GM18858 (cell line): Measurements from ENCODE around the gene KY.

Experiments used
- ATAC-seq: cut with Tn5 transposase; IDR thresholded peaks from one replicate; pipeline ENCODE4 v1.9.1; 2021; ENCODE audit not compliant: unreplicated experiment

KY gene

DNA sequence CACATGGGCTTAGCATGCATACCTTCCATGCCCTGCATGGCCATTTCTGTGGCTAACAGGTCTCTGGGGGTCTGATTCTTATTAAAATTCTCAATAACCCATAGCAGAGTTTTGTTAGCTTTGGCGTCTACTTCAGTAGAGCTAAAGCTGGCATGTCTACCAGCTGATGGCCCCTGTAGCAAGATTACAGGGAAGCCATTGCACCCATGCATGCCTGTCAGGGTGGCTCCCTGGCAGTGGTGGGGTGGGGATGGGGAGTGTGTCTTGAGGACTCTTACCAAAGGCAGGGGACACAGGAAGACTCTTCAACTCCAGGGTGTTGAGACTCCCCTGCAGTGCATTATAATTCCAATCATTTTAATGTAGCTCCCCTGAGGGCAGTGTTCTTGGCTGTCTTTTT is 4.7 kb downstream of the KY start:
- no peak for ATAC-seq

DNA sequence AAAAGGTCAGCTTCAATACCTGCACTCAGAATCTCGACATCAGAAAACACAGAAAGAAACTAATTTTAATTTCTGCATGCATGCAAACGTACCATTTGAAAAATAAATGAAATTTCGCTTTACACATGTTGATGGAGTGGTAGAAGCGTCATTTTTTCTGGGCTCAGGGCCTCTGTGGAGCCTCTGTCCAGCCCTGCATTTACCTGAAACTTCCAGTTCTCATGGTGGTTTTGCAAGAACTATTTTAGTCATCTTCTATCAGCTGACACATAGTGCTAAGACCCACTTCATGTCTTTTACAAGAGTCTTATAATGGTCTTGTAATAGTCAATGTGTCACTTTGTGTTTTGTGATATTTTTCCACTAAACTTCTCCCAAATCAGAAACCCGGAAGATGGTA is 5.3 kb downstream of the KY start:
- ATAC-seq, result no peak

- ATAC-seq, result no peak
Measured at GRCh38 chr3:134644731-134645514, 5.9 kb downstream of the KY start.

GRCh38 chr3:134643150-134643675 is 7.6 kb downstream of the KY start:
- ATAC-seq, result no peak

GRCh38 chr3:134642445-134643149 is 8.2 kb downstream of the KY start:
- ATAC-seq, result no peak

- ATAC-seq, result no peak
Measured at GRCh38 chr3:134641671-134642300, 9.0 kb downstream of the KY start.

GRCh38 chr3:134640872-134641470 is 9.9 kb downstream of the KY start:
- ATAC-seq, result no peak

- no peak for ATAC-seq
Measured at GRCh38 chr3:134640378-134640777, 10.4 kb downstream of the KY start.

GRCh38 chr3:134638385-134639030 is 12.3 kb downstream of the KY start:
- no peak for ATAC-seq

DNA sequence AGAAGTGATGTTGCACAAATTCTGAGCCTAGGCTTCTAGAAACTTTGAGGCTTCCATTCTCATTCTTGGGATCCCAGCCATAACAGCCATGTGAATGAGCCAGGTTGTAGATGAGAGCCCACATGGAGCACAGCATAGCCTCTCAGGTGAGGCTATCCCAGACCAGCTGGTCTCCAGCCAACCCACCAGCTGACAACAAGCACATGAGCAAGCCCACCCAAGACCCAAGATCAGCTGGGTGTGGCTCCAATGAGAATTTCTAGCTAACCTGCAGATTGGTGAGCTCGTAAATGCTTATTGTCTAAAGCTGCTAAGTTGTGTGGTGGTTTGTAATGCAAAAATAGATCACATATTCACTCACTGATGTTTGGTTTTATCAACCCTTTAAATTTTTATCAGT is 14.4 kb downstream of the KY start:
- ATAC-seq, result no peak

DNA sequence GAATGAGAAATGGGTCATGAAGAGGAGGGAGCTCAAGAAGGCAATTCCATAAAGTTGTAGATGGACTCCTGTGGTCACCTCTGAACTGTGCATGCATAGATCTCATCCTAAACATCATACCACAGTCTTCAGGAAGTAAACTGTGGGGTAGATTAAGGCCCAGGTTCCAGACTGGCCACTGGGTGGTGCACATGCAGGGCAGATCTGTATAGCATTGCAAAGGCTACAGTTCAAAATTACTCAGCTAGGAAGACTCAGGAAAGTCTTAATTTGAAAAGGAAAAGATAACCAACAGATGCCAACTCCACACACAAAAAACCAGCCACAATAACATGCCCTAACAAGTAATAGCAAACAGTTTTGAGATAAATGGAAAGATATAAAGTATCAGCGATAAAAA is 20.3 kb downstream of the KY start:
- no peak for ATAC-seq

- no peak for ATAC-seq
Measured at GRCh38 chr3:134628884-134629283, 21.9 kb downstream of the KY start.

GRCh38 chr3:134627831-134628230 is 23.0 kb downstream of the KY start:
- no peak for ATAC-seq

- ATAC-seq, result no peak
Measured at GRCh38 chr3:134625885-134626741, 24.7 kb downstream of the KY start.

GRCh38 chr3:134625462-134625861 is 25.4 kb downstream of the KY start:
- no peak for ATAC-seq

- no peak for ATAC-seq
Measured at GRCh38 chr3:134624537-134625287, 26.1 kb downstream of the KY start.

DNA sequence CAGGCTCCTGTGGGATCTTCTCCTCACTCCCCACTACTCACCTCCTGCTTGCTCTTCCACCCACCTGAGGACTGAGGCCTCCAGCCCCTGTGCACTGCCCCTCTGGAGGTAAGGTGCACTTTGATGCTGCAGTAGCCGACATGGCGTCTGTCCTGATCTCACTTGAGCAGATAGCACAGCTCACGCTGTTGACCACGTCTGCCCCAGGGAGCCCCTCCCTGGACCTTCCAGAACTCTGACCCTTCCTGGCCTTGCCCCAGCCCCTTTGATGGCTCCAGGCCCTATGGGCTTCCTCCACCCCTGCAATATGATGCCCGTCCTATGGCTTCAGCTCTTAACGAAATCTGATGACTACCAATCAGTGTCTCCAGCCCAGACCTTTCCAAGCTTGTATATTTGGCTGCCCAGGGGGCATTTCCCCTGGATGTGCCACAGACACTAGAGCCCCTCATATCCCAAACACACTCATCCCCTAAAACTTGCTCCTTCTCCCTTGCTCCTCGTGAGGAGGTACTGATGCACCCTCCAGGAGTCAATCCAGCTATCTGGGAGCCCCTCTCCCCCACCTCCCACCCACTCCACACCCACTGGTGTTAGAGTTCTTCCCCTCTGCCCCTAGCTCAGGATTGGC is 27.1 kb downstream of the KY start:
- no peak for ATAC-seq

GRCh38 chr3:134622806-134623365 is 27.9 kb downstream of the KY start:
- ATAC-seq, result no peak

DNA sequence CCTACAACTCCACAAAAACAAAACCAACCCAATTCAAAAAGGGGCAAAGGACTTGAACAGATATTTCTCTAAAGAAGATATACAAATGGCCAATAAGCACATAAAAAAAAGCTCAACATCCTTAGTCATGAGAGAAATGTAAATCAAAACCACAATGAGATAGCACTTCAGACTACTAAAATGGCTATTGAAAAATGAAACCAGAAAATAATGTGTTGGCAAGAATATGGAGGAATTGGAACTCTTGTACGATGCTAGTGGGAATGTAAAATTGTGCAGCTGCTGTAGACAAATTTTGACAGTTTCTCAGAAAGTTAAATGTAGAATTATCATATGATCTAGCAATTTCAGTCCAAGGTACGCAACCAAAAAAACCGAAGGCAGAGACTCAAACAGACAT is 29.0 kb downstream of the KY start:
- ATAC-seq, result no peak
